Suprapubic skin (tissue), 4 donors: ENCODE results near the gene GAPVD1. TPM values are rescaled to one million over a fixed set of nuclear protein-coding genes. Genes with fewer than 3 reads are reported as not detected.

Experiments
- DNase-seq, 2 donors: peaks; one replicate each; pipeline ENCODE4 v3.0.0-alpha.2; 2019; ENCODE audit warnings: low spot score in 2 of 2
- H3K27ac ChIP-seq: fragments of 200-600 bp; sonication (generic); one replicate; pipeline ENCODE4 v1.5.1; 2019
- H3K27me3 ChIP-seq: fragments of 200-600 bp; sonication (generic); one replicate; pipeline ENCODE4 v1.5.1; 2019
- H3K36me3 ChIP-seq: fragments of 200-600 bp; sonication (generic); one replicate; pipeline ENCODE4 v1.5.1; 2019
- H3K4me1 ChIP-seq: fragments of 200-600 bp; sonication (generic); one replicate; pipeline ENCODE4 v1.5.1; 2019
- H3K4me3 ChIP-seq: fragments of 200-600 bp; sonication (generic); one replicate; pipeline ENCODE4 v1.5.1; 2019; ENCODE audit warnings: mild to moderate bottlenecking
- H3K9me3 ChIP-seq: fragments of 200-600 bp; sonication (generic); one replicate; pipeline ENCODE4 v1.5.1; 2019
- CTCF ChIP-seq, 2 donors: fragments of 200-600 bp in 1 of 2; fragments of 450-650 bp in 1 of 2; sonication (generic) in 1 of 2; IDR thresholded peaks; one replicate each; pipeline ENCODE4 v1.5.1; 2016 to 2019; ENCODE audit warnings: antibody characterized with exemption in 2 of 2, mild to moderate bottlenecking in 1 of 2, moderate library complexity in 1 of 2
- EP300 ChIP-seq: sonication (generic); formaldehyde crosslinking; IDR thresholded peaks from one replicate; pipeline ENCODE4 v1.6.1; 2017; ENCODE audit warnings: antibody characterized with exemption
- POLR2A ChIP-seq, 2 donors: fragments of 450-650 bp; IDR thresholded peaks; one replicate each; pipeline ENCODE4 v1.6.1; 2017; ENCODE audit warnings: antibody characterized with exemption in 2 of 2, mild to moderate bottlenecking in 2 of 2, moderate library complexity in 2 of 2
- POLR2AphosphoS5 ChIP-seq, 3 donors: sonication (generic); formaldehyde crosslinking; IDR thresholded peaks; one replicate each; pipeline ENCODE4 v1.6.1; 2017; ENCODE audit warnings: antibody characterized with exemption in 3 of 3
- WGBS: methylation state at CpG from one replicate; pipeline ENCODE4 v1.1.5; 2018; 5-methylcytosine and 5-hydroxymethylcytosine counted together
- total RNA-seq, 4 donors: library from RNA; depleted of rRNA; stranded (reverse); fragments of >200 nt; gene quantifications; one replicate each; pipeline ENCODE4 v1.1.0, GENCODE V29; 2016

GAPVD1 gene
- total RNA-seq, 4 donors from 2014 or later = 49.3 to 87.5 (median 58.7) TPM

- Histone ChIP-seq H3K4me3 (no peak overlapping the region), H3K36me3 (no peaks in the 10 kb centered on the region), H3K4me1 (peaks cover 3% of the 10 kb centered on the region), H3K27me3 (peaks cover 13% of the 10 kb centered on the region), H3K9me3 (no peaks in the 10 kb centered on the region), H3K27ac (no peak overlapping the region)
- TF ChIP-seq CTCF (IDR thresholded peaks at IDR 0.05) (no peak), EP300 (no peak), POLR2A (IDR thresholded peaks at IDR 0.05) (no peak), POLR2AphosphoS5 (IDR thresholded peaks at IDR 0.05) (no peak)
- WGBS = 94% methylated on average over 8 of the region's 8 CpGs
- DNase-seq = no peak
These were observed 152.0 kb downstream of the GAPVD1 start for GRCh38 chr9:125413579-125413978.

- TF ChIP-seq EP300 (no peak), POLR2A (IDR thresholded peaks at IDR 0.05) (no peak), POLR2AphosphoS5 (IDR thresholded peaks at IDR 0.05) (no peak)
- H3K9me3 ChIP-seq = no peaks in the 10 kb centered on the region
- no peak for DNase-seq
- no peak overlapping the region for H3K4me3 ChIP-seq
- no peaks in the 10 kb centered on the region for H3K4me1 ChIP-seq
- no peaks in the 10 kb centered on the region for H3K36me3 ChIP-seq
- peaks cover 4% of the 10 kb centered on the region for H3K27me3 ChIP-seq
- no peak overlapping the region for H3K27ac ChIP-seq
- WGBS = 85% methylated on average over 20 of the region's 23 CpGs
These were observed 154.2 kb downstream of the GAPVD1 start for GRCh38 chr9:125415583-125416460.

GRCh38 chr9:125416517-125416916, 154.9 kb downstream of the GAPVD1 start:
- no peak for DNase-seq
- Histone ChIP-seq H3K36me3 (no peaks in the 10 kb centered on the region), H3K4me3 (no peak overlapping the region), H3K27me3 (no peaks in the 10 kb centered on the region), H3K27ac (no peak overlapping the region), H3K9me3 (no peaks in the 10 kb centered on the region), H3K4me1 (no peaks in the 10 kb centered on the region)
- TF ChIP-seq POLR2AphosphoS5 (IDR thresholded peaks at IDR 0.05) (no peak), POLR2A (IDR thresholded peaks at IDR 0.05) (no peak), CTCF (IDR thresholded peaks at IDR 0.05) (no peak), EP300 (no peak)
- 88% methylated on average over 8 of the region's 8 CpGs for WGBS

Other genes starting within 250 kb of the GAPVD1 start
- gene SCAI, start 118.3 kb upstream of the GAPVD1 start, total RNA-seq = 10 to 100 TPM in 2 of 4 donors, 1 to 10 TPM in 2; 5.9 to 38.1 (median 10.2) TPM
- 10 to 100 TPM; 26.8 to 36.8 (median 29.6) TPM for gene PPP6C, start 72.0 kb upstream of the GAPVD1 start, total RNA-seq
- 10 to 100 TPM; 11.4 to 14.6 (median 13.3) TPM for gene RABEPK, start 61.3 kb upstream of the GAPVD1 start, total RNA-seq
- gene HSPA5, start 20.5 kb upstream of the GAPVD1 start, total RNA-seq = 10 to 100 TPM; 42.4 to 88.4 (median 74.6) TPM